CD4-positive, alpha-beta T cell treated with Interleukin-17A for 1 hour (primary cell): ENCODE data around the gene OR1S1.
"Not testable (repeated sequence)": the region's sequence is repeated elsewhere in the genome, so short reads cannot be mapped to it uniquely, and the experiment has no call there.

Source experiments
- DNase-seq: peaks from one replicate; pipeline ENCODE4 v3.0.0-alpha.2; 2020

The OR1S1 gene

DNA sequence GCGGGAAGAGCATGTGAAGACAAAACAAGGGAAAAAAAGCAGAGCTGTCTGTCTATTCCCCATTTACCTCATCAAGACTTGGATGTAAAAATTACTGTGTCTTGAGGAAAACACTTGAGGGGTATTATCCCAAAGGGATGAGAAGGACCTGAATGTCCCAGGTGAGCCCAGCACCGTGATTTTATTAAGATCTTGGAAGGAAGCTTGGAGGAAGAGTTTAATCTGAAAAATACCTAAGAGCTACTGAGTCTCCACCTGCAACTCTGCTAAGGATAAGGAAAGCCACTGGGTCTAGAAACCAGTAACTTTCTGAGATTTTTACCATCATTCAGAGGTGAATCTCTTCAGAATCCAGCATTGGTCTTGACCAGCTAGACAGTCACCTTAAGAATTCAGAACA is at the start of gene OR1S1:
Gene OR1S1 (plus strand): TSS at position 301 of the 400 bp plus-strand sequence.
- not testable (repeated sequence) for DNase-seq

DNA sequence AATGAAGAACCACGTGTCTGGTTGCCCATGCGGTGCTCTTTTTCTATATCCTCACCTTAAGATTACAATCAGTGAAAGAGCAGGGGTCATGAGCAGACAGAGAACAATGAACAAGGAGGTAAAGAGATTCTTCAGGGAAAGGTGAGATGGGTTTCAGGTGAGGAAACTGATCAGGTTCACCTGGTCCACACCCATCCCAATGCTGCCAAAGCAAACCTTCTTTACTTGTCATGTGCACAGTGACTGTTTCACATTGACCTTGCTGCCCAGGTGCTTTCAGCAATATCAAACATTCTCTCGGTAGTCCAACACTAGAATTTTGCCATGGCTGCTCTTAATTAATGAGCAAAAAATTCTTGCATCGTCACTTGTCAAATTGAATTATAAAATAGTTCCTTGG is 48.1 kb upstream of the OR1S1 start:
- no peak for DNase-seq

DNA sequence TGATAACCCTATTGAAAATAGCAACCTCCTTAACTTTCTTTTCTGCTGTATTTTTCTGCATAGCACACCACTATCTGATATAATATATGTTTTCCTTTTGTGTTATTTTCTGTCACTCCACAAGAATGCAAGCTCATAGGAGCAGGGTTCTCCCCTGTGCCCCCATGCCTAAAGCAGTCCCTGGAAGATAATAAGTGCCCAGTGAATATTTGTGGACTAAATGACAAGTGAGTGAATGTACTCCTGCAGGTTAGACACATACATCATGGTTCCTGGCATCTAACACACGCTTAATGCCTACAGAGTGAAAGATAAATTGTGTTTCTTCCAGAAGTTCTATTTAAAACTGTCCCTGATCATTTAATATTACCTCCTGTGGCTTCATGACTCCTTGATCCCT is 47.5 kb upstream of the OR1S1 start:
- DNase-seq: no peak

DNA sequence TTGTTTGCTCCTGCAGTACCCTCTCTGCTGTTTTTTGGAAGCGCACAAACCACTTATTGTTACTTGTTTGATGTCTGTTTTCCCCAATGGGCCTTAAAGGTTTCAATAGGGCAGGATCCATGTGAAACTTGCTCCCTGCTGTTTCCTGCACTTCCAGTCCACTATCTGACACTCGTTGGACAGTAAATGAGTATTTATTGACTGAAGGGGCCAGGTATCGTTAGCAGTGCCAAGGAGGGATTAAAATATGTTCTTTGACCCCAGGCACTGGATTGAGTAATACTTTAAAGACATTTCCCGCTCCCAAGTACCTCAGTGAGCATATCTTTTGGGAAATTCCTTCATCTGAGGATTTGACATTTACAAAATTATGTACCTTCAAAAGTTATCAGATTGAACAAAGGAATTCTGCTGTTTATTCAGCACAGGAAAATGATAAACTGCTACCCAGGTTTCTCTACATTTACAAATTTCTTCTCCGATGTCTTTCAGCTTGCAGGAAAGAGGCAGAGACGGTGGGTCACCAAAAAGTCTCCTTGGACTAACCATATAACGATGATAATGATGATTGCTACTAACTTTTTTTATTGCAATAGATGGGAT is 46.9 kb upstream of the OR1S1 start:
- no peak for DNase-seq

DNA sequence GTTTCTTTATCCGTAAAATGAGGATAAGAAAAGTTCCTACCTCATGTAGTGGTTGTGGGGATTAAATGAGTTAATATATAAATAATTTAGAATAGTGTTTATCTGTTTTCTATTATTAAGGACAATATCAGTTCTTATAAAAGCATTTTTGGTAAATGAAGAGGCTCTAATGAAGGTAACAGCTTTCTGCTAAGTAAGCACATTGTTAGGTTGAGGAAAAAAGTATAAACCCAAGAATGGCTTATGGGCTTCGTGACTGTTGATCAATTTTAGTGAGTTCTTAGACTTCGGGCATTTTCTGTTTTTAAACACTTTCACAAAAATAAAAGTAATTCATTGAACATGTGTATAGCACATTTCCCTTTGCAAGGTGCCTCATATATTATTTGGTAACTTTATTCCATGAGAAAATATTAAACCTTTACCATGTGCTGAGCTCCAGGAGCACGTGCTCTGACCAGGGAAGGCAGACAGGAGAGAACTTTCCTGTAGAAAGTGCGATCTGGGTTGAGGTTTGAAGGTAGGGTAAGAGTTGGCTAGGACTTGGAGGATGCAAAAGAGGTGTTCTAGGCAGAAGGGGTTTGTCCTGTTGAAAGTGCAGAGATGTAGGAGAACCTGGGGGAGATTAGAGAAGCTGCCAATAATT is 35.0 kb upstream of the OR1S1 start:
- no peak for DNase-seq

DNA sequence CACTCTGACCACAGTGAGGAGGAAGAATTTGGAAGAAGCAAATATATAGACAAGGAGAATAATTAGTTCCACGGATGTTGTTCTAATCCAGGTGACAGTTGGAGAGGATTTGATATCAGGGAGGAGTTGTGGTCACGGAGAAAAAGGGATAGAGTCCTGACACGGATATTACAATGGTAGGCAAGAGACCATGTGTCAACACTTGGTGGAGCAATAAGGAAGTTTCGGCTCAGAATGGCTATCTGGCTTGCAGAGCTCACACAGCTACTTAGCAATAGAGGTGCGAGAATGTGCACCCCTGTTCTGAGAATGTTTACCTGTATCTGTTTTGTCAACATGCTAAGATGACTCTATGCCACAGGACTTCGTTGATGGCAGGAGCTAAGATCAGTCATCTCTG is 34.1 kb upstream of the OR1S1 start:
- no peak for DNase-seq

DNA sequence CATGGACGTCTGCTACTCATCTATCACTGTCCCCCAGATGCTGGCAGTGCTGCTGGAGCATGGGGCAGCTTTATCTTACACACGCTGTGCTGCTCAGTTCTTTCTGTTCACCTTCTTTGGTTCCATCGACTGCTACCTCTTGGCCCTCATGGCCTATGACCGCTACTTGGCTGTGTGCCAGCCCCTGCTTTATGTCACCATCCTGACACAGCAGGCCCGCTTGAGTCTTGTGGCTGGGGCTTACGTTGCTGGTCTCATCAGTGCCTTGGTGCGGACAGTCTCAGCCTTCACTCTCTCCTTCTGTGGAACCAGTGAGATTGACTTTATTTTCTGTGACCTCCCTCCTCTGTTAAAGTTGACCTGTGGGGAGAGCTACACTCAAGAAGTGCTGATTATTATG is 32.9 kb upstream of the OR1S1 start:
- DNase-seq: no peak

DNA sequence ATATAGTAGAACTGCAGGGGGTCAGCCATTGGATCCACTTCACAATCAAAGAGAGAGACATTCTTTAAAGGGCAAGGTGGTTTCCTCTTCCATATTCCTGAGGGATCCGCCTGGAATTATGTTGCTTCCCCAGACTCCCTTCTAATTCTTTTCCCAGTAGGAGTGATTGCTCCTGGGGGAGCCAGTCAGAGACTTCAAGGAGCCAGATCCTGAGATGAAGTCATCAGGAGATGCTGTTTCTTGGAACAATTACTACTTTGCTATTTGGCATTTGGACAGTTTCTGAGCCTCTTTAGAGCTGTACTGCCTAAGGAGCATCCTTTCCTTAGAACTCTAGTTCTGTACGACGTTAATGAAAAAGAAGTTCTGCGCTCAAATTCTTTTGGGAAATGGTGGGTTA is 25.6 kb upstream of the OR1S1 start:
- no peak for DNase-seq

DNA sequence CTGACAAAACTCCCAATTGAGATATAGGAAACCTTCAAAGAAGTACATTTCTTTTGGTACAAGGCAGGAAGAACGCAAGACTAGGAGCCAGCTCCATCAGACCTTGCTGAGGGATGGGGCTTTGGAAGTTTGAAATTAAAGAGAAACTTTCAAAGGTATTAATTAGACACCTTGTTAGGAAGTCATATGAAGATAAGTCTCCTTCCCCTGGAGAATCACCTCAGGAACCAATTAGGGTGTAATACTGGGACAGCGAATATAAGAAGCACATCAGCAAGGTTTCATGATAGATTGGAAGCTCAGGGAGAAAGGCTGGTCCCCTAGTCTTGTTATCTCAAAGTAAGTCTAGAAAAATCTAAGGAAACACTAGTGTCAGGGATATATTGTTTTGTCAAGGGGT is 23.8 kb upstream of the OR1S1 start, which contains the start of gene OR9Q2:
Gene OR9Q2 (plus strand): TSS at position 301 of the 400 bp plus-strand sequence. CDS start 1,421 bp downstream, outside the sequence.
- DNase-seq: no peak

DNA sequence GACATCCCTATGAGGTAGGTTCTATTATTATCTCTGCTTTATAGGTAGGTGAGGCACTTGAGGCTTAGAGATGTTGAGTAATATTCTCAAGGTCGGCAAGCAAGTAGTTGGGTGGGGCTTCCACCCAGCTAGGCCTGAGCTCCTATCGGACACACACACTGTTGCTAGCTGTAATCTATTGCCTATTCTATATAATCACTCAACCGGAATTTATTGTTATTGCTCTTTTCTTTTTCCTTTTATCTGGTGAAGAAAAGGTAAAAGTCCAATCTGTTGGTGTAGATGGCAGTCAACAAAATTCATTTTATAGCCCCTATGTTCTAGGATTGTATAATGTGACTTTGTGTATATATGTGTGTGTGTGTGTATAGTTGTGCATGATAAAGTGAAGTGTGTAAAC is 20.3 kb upstream of the OR1S1 start:
- DNase-seq: no peak

DNA sequence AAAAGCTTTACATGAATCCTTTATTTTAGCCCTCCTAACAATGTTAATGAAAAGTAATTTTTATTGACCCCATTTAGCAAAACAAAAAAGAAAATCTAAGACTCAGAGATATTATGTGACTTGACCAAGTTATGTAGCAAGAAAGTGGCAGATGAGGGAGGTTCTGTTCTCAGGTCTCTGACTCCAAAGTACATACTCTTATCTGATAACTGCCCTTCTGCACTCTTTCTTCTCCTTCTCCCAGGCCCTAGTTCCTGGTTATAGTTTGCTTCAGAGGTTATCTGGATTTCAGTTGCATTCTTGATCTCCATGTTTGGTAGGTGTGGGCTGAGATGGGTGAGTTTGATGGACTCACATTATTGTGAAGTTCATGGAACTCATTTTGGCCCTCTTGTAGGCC is 19.1 kb upstream of the OR1S1 start:
- DNase-seq: no peak

DNA sequence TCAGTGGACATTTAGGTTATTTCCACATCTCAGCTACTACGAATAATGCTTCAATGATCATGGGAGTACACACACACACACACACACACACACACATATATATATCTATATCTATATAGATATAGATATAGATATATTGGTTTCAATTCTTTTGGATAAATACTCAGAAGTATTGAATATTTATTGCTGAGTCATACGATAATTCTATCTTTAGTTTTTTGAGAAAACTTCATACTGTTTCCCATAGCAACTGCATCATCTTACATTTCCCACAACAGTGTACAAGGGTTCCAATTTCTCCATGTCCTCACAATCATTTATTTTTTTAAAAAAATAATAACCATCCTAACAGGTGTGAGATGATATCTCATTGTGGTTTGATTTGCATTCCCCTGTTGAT is 16.6 kb upstream of the OR1S1 start:
- DNase-seq: no peak

DNA sequence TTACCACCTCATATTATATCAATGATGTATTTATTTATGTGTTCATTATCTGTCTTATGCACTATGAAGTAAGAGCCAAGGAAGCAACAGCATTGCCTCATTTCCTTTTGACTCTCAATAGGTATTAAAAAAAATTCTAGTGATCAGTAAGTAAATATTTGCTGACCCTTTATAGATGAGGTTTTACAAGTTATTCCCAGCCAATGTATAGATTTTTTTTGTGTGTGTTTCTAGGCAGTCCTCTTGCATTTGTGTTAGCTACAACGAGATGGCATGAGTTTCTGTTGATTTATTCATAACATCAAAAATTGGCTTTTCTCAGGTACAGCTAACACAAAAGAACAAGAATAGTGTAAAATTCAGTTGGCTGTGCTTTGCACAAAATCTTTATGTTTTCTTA is 13.2 kb upstream of the OR1S1 start:
- DNase-seq: no peak

DNA sequence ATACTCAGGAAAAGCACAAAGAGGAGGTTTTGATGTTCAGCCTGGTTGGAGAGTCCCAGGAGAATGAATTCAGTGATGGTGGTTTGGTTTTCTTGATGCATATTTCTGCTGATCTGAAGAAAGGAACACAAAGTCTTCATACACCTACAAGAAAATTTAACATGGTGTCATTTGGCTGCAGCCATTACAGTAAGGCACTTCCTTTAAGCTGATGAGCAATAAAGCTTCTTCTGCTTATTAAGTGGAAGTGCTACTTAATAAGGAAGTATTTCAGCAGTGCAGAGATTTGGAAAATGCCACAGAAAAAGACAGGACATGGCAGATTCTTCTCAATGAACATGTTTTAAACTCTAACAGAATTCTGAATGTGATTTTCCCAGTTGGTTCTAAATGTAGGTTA is 8.5 kb upstream of the OR1S1 start, which contains the start of gene OR1S2:
Gene OR1S2 (minus strand): TSS at position 101 of the 400 bp plus-strand sequence. CDS start 0 bp downstream, at position 101.
- no peak for DNase-seq

DNA sequence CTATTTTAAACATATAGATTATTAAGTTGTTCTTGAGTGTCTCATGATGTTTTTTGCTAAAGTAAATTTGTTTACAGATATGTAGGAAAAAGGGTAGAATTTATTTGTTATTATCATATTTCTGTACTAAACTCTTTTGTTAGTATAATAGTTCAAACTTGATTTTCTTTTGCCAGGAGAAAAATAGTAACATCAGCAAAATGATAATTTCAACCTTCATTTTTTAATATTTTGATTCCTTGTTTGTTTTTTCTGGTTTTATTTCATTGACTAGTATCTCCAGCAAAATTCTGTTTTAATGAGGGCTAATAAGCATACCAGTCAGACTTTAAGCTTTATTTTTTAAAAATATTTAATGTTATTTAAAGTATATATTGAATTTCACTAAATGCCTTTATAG is 4.0 kb downstream of the OR1S1 start:
- no peak for DNase-seq

DNA sequence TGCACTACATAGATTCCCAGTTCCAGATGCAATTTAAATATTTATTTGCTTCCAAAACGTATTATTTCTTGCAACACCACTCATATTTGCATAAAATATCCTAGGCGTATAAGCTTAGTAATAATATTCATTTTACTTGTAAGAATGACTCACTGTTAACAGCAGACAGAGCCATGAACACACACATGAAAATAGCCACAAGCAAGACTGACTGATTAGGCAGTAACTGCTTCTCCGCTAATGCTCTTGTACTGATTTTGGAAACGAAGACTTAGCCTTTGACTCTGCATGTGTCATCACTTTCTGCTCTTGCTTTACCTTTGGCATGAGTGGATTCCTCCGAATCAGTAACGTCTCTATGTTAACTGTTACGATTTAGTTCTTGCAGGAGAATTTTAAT is 10.2 kb downstream of the OR1S1 start:
- DNase-seq: no peak

DNA sequence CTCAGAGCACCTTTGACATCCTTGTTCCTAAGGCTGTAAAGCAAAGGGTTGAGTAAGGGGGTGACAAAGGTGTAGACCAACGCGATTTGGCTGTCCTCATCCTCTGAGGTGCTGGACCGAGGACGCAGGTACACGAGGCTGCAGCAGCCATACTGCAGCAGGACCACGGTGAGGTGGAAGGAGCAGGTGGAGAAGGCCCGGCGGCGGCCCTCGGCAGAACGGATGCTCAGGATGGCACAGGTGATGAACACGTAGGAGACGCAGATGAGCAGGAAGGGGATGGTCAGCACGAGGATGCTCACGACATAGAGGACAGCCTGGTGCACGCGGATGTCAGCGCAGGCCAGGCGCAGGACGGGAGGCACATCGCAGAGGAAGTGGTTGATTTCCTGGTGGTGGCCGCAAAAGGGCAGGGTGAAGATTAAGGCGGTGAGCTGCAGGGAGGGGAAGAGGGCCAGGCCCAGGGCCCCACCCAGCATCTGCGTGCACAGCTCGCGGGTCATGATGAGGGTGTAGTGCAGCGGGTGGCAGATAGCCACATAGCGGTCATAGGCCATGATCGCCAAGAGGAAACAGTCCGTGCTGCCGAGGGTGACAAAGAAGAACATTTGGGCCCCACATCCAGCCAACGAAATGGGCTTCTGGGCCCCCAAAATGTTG is 15.6 kb downstream of the OR1S1 start:
- DNase-seq: no peak

DNA sequence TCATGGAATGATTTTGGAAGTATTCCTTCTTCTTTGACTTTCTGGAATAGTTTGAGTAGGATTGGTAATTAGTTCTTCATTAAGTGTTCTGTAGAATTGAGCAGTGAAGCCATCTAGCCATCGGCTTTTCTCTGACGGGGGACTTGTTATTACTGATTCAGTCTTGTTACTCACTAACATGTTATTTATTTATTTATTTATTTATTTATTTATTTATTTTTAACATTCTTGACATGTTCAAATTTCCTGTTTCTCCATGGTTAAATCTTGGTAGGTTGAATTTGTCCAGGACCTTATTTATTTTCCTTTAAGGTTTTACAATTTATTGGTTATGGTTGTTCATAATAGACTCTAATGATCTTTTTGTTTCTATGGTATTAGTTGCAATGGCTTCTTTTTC is 31.4 kb downstream of the OR1S1 start:
- DNase-seq: no peak

DNA sequence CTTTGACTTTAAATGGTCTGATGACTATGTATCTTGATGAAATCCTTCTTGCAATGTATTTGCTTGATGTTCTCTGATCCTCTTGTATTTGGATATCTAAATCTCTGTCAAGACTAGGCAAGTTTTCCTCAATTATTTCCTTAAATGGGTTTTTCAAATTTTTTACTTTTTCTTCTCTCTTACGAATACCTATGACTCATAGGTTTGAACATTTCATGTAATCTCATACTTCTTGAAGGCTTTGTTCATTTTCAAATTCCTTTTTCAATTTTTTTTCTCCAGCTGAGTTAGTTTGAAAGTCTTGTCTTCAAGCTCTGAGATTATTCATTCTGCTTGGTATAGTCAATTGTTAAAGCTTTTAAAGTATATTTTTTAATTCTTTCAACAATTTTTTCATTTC is 42.4 kb downstream of the OR1S1 start:
- DNase-seq: no peak

DNA sequence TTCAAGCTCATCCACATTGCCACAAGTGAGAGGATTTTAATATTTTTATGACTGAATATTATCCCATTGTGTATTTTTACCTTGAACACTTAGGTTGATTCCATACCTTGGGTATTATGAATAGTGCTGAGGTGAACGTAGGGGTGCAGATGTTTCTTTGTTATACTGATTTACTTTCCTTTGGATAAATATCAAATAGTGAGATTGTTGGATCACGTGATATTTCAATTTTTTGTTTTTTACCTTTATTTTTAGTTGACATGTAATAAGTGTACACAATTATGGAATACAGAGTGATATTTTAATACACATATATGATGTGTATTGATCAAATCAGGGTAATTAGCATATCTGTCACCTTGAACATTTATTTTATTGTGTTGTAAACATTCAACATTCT is 47.5 kb downstream of the OR1S1 start:
- DNase-seq: no peak
